ENCODE data around the gene TENM4.

- no peak for TF ChIP-seq POLR2A (IDR thresholded peaks at IDR 0.05)
- TF ChIP-seq CTCF (IDR thresholded peaks at IDR 0.05) = no peak
These were observed 741.2 kb downstream of the TENM4 start for GRCh38 chr11:78699609-78700135.

Measured in heart left ventricle (tissue), 13 donors.